AG08396 (cell line): ENCODE data around the gene S1PR5.
A peak's percentile ranks its signal among the peaks of the same experiment; 100 is the strongest.

ENCODE experiments used
- DNase-seq: peaks from one replicate; pipeline ENCODE4 v3.0.0; 2012; ENCODE audit warnings: low spot score, mixed read lengths

S1PR5 gene

GRCh38 chr19:10467104-10467706 is 50.0 kb downstream of the S1PR5 start:
- peak; percentile 1 for DNase-seq

- no peak for DNase-seq
Observed at GRCh38 chr19:10464456-10464855, 52.8 kb downstream of the S1PR5 start.
